Body of pancreas (tissue), 4 donors: ENCODE results near the gene HS3ST6. TPM values are rescaled to one million over a fixed set of nuclear protein-coding genes. Genes with fewer than 3 reads are reported as not detected.
"Not testable (repeated sequence)": the region's sequence is repeated elsewhere in the genome, so short reads cannot be mapped to it uniquely, and the experiment has no call there.

Source experiments
- ATAC-seq: fragments of 150-250 bp; one replicate; pipeline ENCODE4 v1.9.1; 2016
- DNase-seq, 4 donors: peaks; one replicate each; pipeline ENCODE4 v3.0.0-alpha.2; 2019
- H3K27ac ChIP-seq, 4 donors: fragments of 200-600 bp; sonication (generic); 1 replicate in 3 of 4; 2 replicates in 1 of 4; pipeline versions ENCODE4 v1.5.1 to v1.6.1; 2016 to 2019; ENCODE audit warnings: mild to moderate bottlenecking in 1 of 4, mixed read lengths in 1 of 4, moderate library complexity in 1 of 4
- H3K27me3 ChIP-seq, 2 donors: fragments of 200-600 bp; sonication (generic); one replicate each; pipeline ENCODE4 v1.6.0; 2016; ENCODE audit warnings: mild to moderate bottlenecking in 1 of 2
- H3K36me3 ChIP-seq, 2 donors: fragments of 200-600 bp; sonication (generic); replicated peaks in 1 of 2; 2 replicates each; pipeline ENCODE4 v1.5.1; 2016; ENCODE audit warnings: low read depth in 2 of 2; ENCODE audit not compliant: insufficient read depth in 1 of 2
- H3K4me1 ChIP-seq: fragments of 200-600 bp; sonication (generic); one replicate; pipeline ENCODE4 v1.6.0; 2016
- H3K4me3 ChIP-seq, 2 donors: fragments of 200-600 bp; sonication (generic); 1 replicate in 1 of 2; 2 replicates in 1 of 2; pipeline ENCODE4 v1.5.1; 2016 to 2019
- H3K9me3 ChIP-seq, 3 donors: fragments of 200-600 bp; sonication (generic); 1 replicate in 2 of 3; 2 replicates in 1 of 3; pipeline ENCODE4 v1.5.1; 2016
- POLR2A ChIP-seq, 3 donors: fragments of 450-650 bp; IDR thresholded peaks; one replicate each; pipeline ENCODE4 v1.6.1; 2016; ENCODE audit warnings: antibody characterized with exemption in 3 of 3, mild to moderate bottlenecking in 2 of 3
- WGBS, 2 donors: methylation state at CpG; one replicate each; pipeline ENCODE4 v1.1.5; 2017; 5-methylcytosine and 5-hydroxymethylcytosine counted together
- intact Hi-C: fragments of 100-400 bp; cut with DNase I; formaldehyde crosslinking; loops from one replicate; pipeline ENCODE4 v1.15.1; 2023
- total RNA-seq, 2 donors: library from RNA; depleted of rRNA; stranded (reverse); fragments of >200 nt; gene quantifications; one replicate each; pipeline ENCODE4 v1.1.0, GENCODE V29; 2016
- TF ChIP-seq, protein P1 (sequence below), 7 experiments: fragments of 450-650 bp in 4 of 7; fragments of 200-600 bp in 3 of 7; sonication (generic) in 3 of 7; IDR thresholded peaks; one replicate each; pipeline ENCODE4 v1.5.1; 2016 to 2019; ENCODE audit warnings: antibody characterized with exemption in 7 of 7

The HS3ST6 gene
- total RNA-seq, 2 donors from 2014 or later = not detected

GRCh38 chr16:1963806-1964505 lies 45.7 kb upstream of the HS3ST6 start:
- intact Hi-C loops = no loop called here
- Histone ChIP-seq H3K4me1 (peaks cover 46% of the 10 kb centered on the region), H3K27me3 (no peaks in the 10 kb centered on the region), H3K27ac (peak overlapping the region; percentile 90 to 97 (median 95)), H3K4me3 (peak overlapping the region; percentile 20 to 68), H3K36me3 (peaks cover 4 to 8% of the 10 kb centered on the region in 2 donors), H3K9me3 (no peaks in the 10 kb centered on the region)
- peak; percentile 23 for ATAC-seq
- TF ChIP-seq, protein P1, sequence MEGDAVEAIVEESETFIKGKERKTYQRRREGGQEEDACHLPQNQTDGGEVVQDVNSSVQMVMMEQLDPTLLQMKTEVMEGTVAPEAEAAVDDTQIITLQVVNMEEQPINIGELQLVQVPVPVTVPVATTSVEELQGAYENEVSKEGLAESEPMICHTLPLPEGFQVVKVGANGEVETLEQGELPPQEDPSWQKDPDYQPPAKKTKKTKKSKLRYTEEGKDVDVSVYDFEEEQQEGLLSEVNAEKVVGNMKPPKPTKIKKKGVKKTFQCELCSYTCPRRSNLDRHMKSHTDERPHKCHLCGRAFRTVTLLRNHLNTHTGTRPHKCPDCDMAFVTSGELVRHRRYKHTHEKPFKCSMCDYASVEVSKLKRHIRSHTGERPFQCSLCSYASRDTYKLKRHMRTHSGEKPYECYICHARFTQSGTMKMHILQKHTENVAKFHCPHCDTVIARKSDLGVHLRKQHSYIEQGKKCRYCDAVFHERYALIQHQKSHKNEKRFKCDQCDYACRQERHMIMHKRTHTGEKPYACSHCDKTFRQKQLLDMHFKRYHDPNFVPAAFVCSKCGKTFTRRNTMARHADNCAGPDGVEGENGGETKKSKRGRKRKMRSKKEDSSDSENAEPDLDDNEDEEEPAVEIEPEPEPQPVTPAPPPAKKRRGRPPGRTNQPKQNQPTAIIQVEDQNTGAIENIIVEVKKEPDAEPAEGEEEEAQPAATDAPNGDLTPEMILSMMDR (IDR thresholded peaks at IDR 0.05) = peak in 3 of 7 experiments; percentile 15 to 30 (median 15)
- TF ChIP-seq POLR2A (IDR thresholded peaks at IDR 0.05) = no peak
- DNase-seq = peak in 2 of 4 donors; percentile 50 to 59
- 5 to 22% methylated on average over 26 to 42 of the region's 44 CpGs for WGBS, 2 donors

DNA sequence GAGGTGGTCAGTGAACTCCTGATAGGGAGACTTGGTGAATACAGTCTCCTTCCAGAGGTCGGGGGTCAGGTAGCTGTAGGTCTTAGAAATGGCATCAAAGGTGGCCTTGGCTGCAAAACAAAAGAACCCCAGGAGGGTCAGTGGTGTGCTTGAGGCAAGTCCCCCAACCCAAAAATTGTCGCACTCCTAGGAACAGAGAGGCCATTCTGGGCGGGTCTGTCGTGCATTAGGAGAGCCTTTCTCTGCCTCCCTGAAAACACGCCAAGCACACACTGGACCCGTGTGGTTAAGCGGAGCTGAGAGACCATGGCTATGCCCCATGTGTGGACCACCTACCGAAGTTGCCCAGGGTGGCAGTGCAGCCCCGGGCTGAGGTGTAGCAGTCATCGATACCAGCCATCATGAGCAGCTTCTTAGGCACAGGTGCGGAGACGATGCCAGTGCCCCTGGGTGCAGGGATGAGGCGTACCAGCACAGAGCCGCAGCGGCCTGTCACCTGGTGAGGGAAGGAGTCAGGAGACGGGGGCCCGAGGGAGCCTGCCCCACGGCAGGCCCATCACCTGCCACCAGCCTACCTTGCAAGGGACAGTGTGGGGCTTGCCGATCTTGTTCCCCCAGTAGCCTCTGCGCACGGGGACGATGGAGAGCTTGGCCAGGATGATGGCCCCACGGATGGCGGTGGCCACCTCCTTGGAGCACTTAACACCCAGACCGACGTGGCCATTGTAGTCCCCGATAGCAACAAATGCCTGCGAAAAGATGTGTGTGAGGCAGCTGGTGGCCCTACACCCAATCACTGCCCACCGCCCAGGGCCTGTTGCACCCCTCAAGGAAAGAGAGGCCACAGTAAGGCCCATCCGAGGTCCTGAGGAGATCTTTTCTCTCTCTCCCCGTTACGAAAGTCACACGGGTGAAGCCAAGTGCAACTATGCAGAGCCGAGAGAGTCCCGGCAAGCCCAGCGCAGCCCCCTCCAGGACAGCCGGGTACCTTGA lies 44.2 kb upstream of the HS3ST6 start:
- Histone ChIP-seq H3K4me3 (peak overlapping the region in 1 of 2 donors; percentile 68), H3K27ac (peak overlapping the region in 3 of 4 donors; percentile 3 to 97 (median 21)), H3K4me1 (peaks cover 50% of the 10 kb centered on the region)
- WGBS, 2 donors = 72 to 80% methylated on average over 14 to 33 of the region's 37 CpGs
- ATAC-seq, H3K27me3 ChIP-seq, H3K9me3 ChIP-seq, intact Hi-C loops, H3K36me3 ChIP-seq, DNase-seq: not testable (repeated sequence)

DNA sequence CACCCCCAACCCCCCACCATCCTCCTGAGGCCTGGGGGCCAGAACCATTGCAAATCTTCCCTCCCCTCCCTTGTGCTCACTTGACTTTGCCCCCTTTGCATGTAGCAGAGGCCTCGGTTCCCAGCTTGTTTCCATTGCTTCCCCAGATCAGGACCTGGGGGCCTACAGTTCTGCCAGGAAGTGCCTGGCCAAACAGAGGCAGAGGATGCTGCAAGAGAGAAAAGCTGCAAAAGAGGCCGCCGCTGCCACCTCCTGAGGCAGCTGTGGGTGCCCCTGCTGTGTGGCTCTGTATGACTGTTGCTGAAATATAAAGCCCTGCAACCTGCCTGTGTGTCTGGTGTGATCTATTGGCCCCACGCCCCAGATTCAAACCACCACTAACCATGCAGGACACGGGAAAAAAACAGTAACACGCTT lies 43.4 kb upstream of the HS3ST6 start:
- Histone ChIP-seq H3K4me3 (no peak overlapping the region), H3K27ac (no peak overlapping the region), H3K9me3 (no peaks in the 10 kb centered on the region), H3K36me3 (peaks cover 4 to 8% of the 10 kb centered on the region in 2 donors), H3K4me1 (peaks cover 50% of the 10 kb centered on the region), H3K27me3 (no peaks in the 10 kb centered on the region)
- intact Hi-C loops = no loop called here
- no peak for TF ChIP-seq POLR2A (IDR thresholded peaks at IDR 0.05)
- TF ChIP-seq, protein P1 (IDR thresholded peaks at IDR 0.05) = no peak
- WGBS, 2 donors = 44 to 45% methylated on average over 4 to 6 of the region's 6 CpGs
- DNase-seq (no peak), ATAC-seq (no peak)

- H3K9me3 ChIP-seq = no peaks in the 10 kb centered on the region
- TF ChIP-seq, protein P1 (IDR thresholded peaks at IDR 0.05) = no peak
- peak in 2 of 3 donors; percentile 30 to 38 for TF ChIP-seq POLR2A (IDR thresholded peaks at IDR 0.05)
- peaks cover 50% of the 10 kb centered on the region for H3K4me1 ChIP-seq
- WGBS, 2 donors = 37 to 38% methylated on average over 20 of the region's 20 CpGs
- peaks cover 4 to 8% of the 10 kb centered on the region in 2 donors for H3K36me3 ChIP-seq
- no peaks in the 10 kb centered on the region for H3K27me3 ChIP-seq
- peak overlapping the region in 3 of 4 donors; percentile 15 to 85 (median 75) for H3K27ac ChIP-seq
- intact Hi-C loops = no loop called here
- peak in 2 of 4 donors; percentile 20 to 46 for DNase-seq
- H3K4me3 ChIP-seq = no peak overlapping the region
- ATAC-seq = no peak
These were observed 42.7 kb upstream of the HS3ST6 start for GRCh38 chr16:1960665-1961630.
